OCI-LY1 (cell line): ENCODE measurements around the gene ASS1.

Source experiments
- H2AFZ ChIP-seq: fragments of 200-600 bp; sonication (generic), shearing (Covaris generic); 2 replicates; pipeline ENCODE4 v1.6.0; 2014; ENCODE audit warnings: antibody characterized with exemption, mild to moderate bottlenecking, low read length
- H3F3A ChIP-seq: fragments of 200-600 bp; sonication (generic), shearing (Covaris generic); 2 replicates; pipeline ENCODE4 v1.6.0; 2014; ENCODE audit warnings: mild to moderate bottlenecking, antibody characterized with exemption, low read length, moderate library complexity; ENCODE audit not compliant: insufficient read depth
- H3K27ac ChIP-seq: fragments of 200-600 bp; sonication (generic); 2 replicates; pipeline ENCODE4 v1.5.1; 2014; ENCODE audit warnings: low read length, mixed run types, mild to moderate bottlenecking, low read depth; ENCODE audit not compliant: poor library complexity, severe bottlenecking
- H3K27me3 ChIP-seq: fragments of 200-600 bp; sonication (generic); 2 replicates; pipeline ENCODE4 v1.6.0; 2014; ENCODE audit warnings: antibody characterized with exemption, mild to moderate bottlenecking, low read length, moderate library complexity; ENCODE audit not compliant: insufficient read depth
- H3K36me3 ChIP-seq: fragments of 200-600 bp; sonication (generic); 2 replicates; pipeline ENCODE4 v1.6.1; 2014; ENCODE audit warnings: mild to moderate bottlenecking, antibody characterized with exemption, low read length, moderate library complexity, mixed read lengths; ENCODE audit not compliant: insufficient read depth
- H3K4me1 ChIP-seq: fragments of 200-600 bp; sonication (generic); 2 replicates; pipeline ENCODE4 v1.5.1; 2014; ENCODE audit warnings: mild to moderate bottlenecking, low read length, moderate library complexity; ENCODE audit not compliant: insufficient read depth, severe bottlenecking
- H3K4me2 ChIP-seq: fragments of 200-600 bp; sonication (generic), shearing (Covaris generic); 2 replicates; pipeline ENCODE4 v1.6.1; 2014; ENCODE audit warnings: low read length
- H3K4me3 ChIP-seq: fragments of 200-600 bp; sonication (generic); 2 replicates; pipeline ENCODE4 v1.5.1; 2014; ENCODE audit warnings: low read length, low read depth, mild to moderate bottlenecking, mixed read lengths; ENCODE audit not compliant: poor library complexity, severe bottlenecking
- H3K79me2 ChIP-seq: fragments of 200-600 bp; shearing (Covaris generic); 2 replicates; pipeline ENCODE4 v1.6.1; 2016; ENCODE audit warnings: mixed run types, low read length, mixed read lengths; ENCODE audit not compliant: insufficient read depth
- H3K9ac ChIP-seq: fragments of 200-600 bp; sonication (generic), shearing (Covaris generic); 2 replicates; pipeline ENCODE4 v1.6.1; 2014; ENCODE audit warnings: mild to moderate bottlenecking, low read length, mixed read lengths
- H3K9me2 ChIP-seq: fragments of 200-600 bp; sonication (generic), shearing (Covaris generic); 2 replicates; pipeline ENCODE4 v1.6.1; 2014; ENCODE audit warnings: low read depth, mild to moderate bottlenecking, low read length, mixed read lengths
- H3K9me3 ChIP-seq: fragments of 200-600 bp; shearing (Covaris generic); 2 replicates; pipeline ENCODE4 v1.6.1; 2014; ENCODE audit warnings: low read length, mixed read lengths
- H4K20me1 ChIP-seq: fragments of 200-600 bp; sonication (generic), shearing (Covaris generic); 2 replicates; pipeline ENCODE4 v1.6.0; 2016; ENCODE audit warnings: mild to moderate bottlenecking, low read length; ENCODE audit not compliant: insufficient read depth
- CTCF ChIP-seq: fragments of 200-600 bp; sonication (generic), shearing (Covaris generic); IDR thresholded peaks from 2 replicates; pipeline ENCODE4 v1.5.1; 2017; ENCODE audit warnings: mild to moderate bottlenecking, antibody characterized with exemption, low read length, moderate library complexity, mixed read lengths
- EZH2 ChIP-seq: fragments of 200-600 bp; sonication (generic), shearing (Covaris generic); IDR thresholded peaks from 2 replicates; pipeline ENCODE4 v1.8.0; 2017; ENCODE audit warnings: borderline replicate concordance, mixed run types, mild to moderate bottlenecking, antibody characterized with exemption, low read length, moderate library complexity, mixed read lengths

Gene ASS1

DNA sequence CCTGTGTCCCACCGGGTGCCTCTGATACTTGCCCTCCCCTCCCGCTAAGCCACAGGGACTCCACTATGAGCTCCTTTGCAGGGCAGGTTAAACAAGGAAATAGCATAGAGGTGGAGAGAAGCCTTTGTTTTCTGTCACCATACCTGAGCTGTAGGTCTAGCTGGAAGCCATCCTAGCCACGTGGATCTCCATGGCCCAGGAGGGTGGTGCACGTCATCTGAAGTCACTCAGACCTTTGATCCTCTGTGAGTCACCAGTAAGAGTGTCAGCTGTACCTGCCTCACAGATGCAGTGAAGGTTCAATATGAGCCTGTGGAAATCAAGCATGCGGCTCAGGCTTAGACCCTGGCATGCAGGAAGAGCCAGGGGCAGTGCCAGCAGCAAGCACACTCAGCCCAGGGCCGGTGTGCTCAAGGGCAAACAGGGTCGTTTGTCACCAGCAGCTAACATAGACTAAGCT lies 55.1 kb downstream of the ASS1 start:
- Histone ChIP-seq H3K4me3 (no peak overlapping the region), H3K9me2 (no peaks in the 10 kb centered on the region), H3K79me2 (no peaks in the 10 kb centered on the region), H3K4me1 (no peaks in the 10 kb centered on the region), H4K20me1 (no peaks in the 10 kb centered on the region), H2AFZ (no peak overlapping the region), H3K4me2 (no peak overlapping the region), H3K36me3 (no peaks in the 10 kb centered on the region; the same call in 1 of the 2 replicates), H3K9ac (no peak overlapping the region), H3K27ac (no peak overlapping the region), H3K9me3 (no peaks in the 10 kb centered on the region; the same call in 1 of the 2 replicates), H3F3A (no peaks in the 10 kb centered on the region), H3K27me3 (no peaks in the 10 kb centered on the region; the same call in 1 of the 2 replicates)
- TF ChIP-seq CTCF (no peak), EZH2 (no peak)

- Histone ChIP-seq H3K27ac (no peak overlapping the region), H3K4me1 (no peaks in the 10 kb centered on the region), H3K4me3 (no peak overlapping the region), H2AFZ (no peak overlapping the region), H3K4me2 (no peak overlapping the region), H3K9me3 (no peaks in the 10 kb centered on the region), H3K9ac (no peak overlapping the region), H3K27me3 (no peaks in the 10 kb centered on the region; the same call in 1 of the 2 replicates), H3K36me3 (no peaks in the 10 kb centered on the region), H3K9me2 (no peaks in the 10 kb centered on the region), H3F3A (no peaks in the 10 kb centered on the region), H3K79me2 (no peaks in the 10 kb centered on the region), H4K20me1 (no peaks in the 10 kb centered on the region)
- no peak for TF ChIP-seq CTCF
- TF ChIP-seq EZH2 = no peak
These were observed 55.8 kb downstream of the ASS1 start for GRCh38 chr9:130500340-130501180.

DNA sequence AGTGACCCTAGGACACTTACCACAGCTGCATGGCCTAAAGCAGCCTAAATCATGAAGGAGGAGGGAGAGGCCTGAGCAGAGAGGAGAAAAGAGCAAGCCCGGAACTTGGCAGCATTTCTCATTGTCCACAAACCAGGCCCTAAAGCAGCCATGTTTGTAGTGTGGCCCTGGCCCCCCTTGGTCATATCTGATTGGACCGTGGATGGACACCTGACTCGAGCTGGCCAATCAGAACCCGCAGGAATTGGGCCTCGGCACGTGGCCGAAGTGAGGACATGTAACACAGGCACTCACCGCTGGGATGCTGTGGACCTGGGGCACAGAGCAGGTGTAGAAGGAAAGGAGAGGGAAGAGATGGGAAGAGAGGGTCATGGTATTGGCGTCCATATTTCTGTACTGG lies 56.9 kb downstream of the ASS1 start:
- H3K9ac ChIP-seq = no peak overlapping the region
- no peak overlapping the region for H3K4me2 ChIP-seq
- H2AFZ ChIP-seq = no peak overlapping the region
- no peaks in the 10 kb centered on the region for H3K9me2 ChIP-seq
- H3K27me3 ChIP-seq = no peaks in the 10 kb centered on the region
- H3K4me3 ChIP-seq = no peak overlapping the region
- H3F3A ChIP-seq = no peaks in the 10 kb centered on the region
- no peaks in the 10 kb centered on the region for H3K79me2 ChIP-seq
- no peaks in the 10 kb centered on the region for H3K36me3 ChIP-seq
- no peaks in the 10 kb centered on the region for H3K4me1 ChIP-seq
- no peaks in the 10 kb centered on the region for H3K9me3 ChIP-seq
- no peak overlapping the region for H3K27ac ChIP-seq
- no peak for TF ChIP-seq CTCF
- no peak for TF ChIP-seq EZH2
- no peaks in the 10 kb centered on the region for H4K20me1 ChIP-seq
